Kidney epithelial cell (primary cell): ENCODE results near the gene ZPLD1. TPM values are rescaled to one million over a fixed set of nuclear protein-coding genes. Genes with fewer than 3 reads are reported as not detected.

ENCODE experiments used
- DNase-seq: peaks from one replicate; pipeline ENCODE4 v3.0.0-alpha.2; 2010; ENCODE audit warnings: low read depth
- H3K27me3 ChIP-seq: 2 replicates; pipeline ENCODE4 v1.6.0; 2011; ENCODE audit warnings: low read length; ENCODE audit not compliant: control insufficient read depth, insufficient read depth
- H3K36me3 ChIP-seq: 2 replicates; pipeline ENCODE4 v1.5.1; 2011; ENCODE audit warnings: low read length; ENCODE audit not compliant: control insufficient read depth, insufficient read depth
- H3K4me3 ChIP-seq: 2 replicates; pipeline ENCODE4 v1.5.1; 2011; ENCODE audit warnings: low read depth, mild to moderate bottlenecking, control low read depth, low read length
- CTCF ChIP-seq: IDR thresholded peaks from 2 replicates; pipeline ENCODE4 v1.5.1; 2011; ENCODE audit warnings: mild to moderate bottlenecking, moderate library complexity, low read length, control low read depth, inconsistent platforms; ENCODE audit not compliant: insufficient read depth, poor library complexity, severe bottlenecking
- total RNA-seq: library from RNA; depleted of rRNA; stranded (reverse); fragments of >200 nt; gene quantifications from 2 replicates; pipeline ENCODE4 v1.2.3, GENCODE V29; 2015

ZPLD1 gene
- total RNA-seq = 0.08 and 0.41 TPM in 2 replicates

- DNase-seq = no peak
- Histone ChIP-seq H3K36me3 (no peaks in the 10 kb centered on the region), H3K27me3 (no peaks in the 10 kb centered on the region), H3K4me3 (no peak within 1 kb of the TSS)
- no peak for TF ChIP-seq CTCF
These were observed at the start of gene ZPLD1 for GRCh38 chr3:102434715-102435114. Gene ZPLD1 (plus strand): TSS chr3:102435015. CDS start chr3:102438488, 3,473 bp downstream.

GRCh38 chr3:102390171-102390864 is 44.5 kb upstream of the ZPLD1 start:
- Histone ChIP-seq H3K36me3 (no peaks in the 10 kb centered on the region), H3K4me3 (no peak overlapping the region), H3K27me3 (no peaks in the 10 kb centered on the region)
- no peak for TF ChIP-seq CTCF
- no peak for DNase-seq

GRCh38 chr3:102390916-102391315 is 43.9 kb upstream of the ZPLD1 start:
- DNase-seq = no peak
- TF ChIP-seq CTCF = no peak
- no peaks in the 10 kb centered on the region for H3K36me3 ChIP-seq
- no peaks in the 10 kb centered on the region for H3K27me3 ChIP-seq
- H3K4me3 ChIP-seq = no peak overlapping the region

GRCh38 chr3:102391491-102391890 is 43.3 kb upstream of the ZPLD1 start:
- Histone ChIP-seq H3K4me3 (no peak overlapping the region), H3K36me3 (no peaks in the 10 kb centered on the region), H3K27me3 (no peaks in the 10 kb centered on the region)
- no peak for TF ChIP-seq CTCF
- DNase-seq = no peak

GRCh38 chr3:102394517-102394916 is 40.3 kb upstream of the ZPLD1 start:
- Histone ChIP-seq H3K27me3 (no peaks in the 10 kb centered on the region), H3K4me3 (no peak overlapping the region), H3K36me3 (no peaks in the 10 kb centered on the region)
- no peak for DNase-seq
- TF ChIP-seq CTCF = no peak

GRCh38 chr3:102398176-102398575 is 36.6 kb upstream of the ZPLD1 start:
- H3K27me3 ChIP-seq = no peaks in the 10 kb centered on the region
- H3K36me3 ChIP-seq = no peaks in the 10 kb centered on the region
- no peak for TF ChIP-seq CTCF
- no peak for DNase-seq
- no peak overlapping the region for H3K4me3 ChIP-seq
